Nephron (organoid): ENCODE data around the gene ATP9A.
A peak's percentile ranks its signal among the peaks of the same experiment; 100 is the strongest.
"Not testable (repeated sequence)": the region's sequence is repeated elsewhere in the genome, so short reads cannot be mapped to it uniquely, and the experiment has no call there.

Experiments
- H3K27ac Mint-ChIP-seq, 3 experiments: 2 replicates each; pipeline ENCODE4 v1.8.0; 2020; ENCODE audit warnings: mixed read lengths in 3 of 3, mild to moderate bottlenecking in 2 of 3, moderate library complexity in 1 of 3
- H3K27me3 Mint-ChIP-seq: 2 replicates; pipeline ENCODE4 v1.8.0; 2021; ENCODE audit warnings: low read depth, mild to moderate bottlenecking, moderate library complexity, mixed read lengths
- H3K36me3 Mint-ChIP-seq: 2 replicates; pipeline ENCODE4 v1.8.0; 2020; ENCODE audit warnings: low read depth, mixed read lengths
- H3K4me1 Mint-ChIP-seq: 2 replicates; pipeline ENCODE4 v1.8.0; 2020; ENCODE audit warnings: mixed read lengths
- H3K4me3 Mint-ChIP-seq, 3 experiments: 2 replicates each; pipeline ENCODE4 v1.8.0; 2020; ENCODE audit warnings: mild to moderate bottlenecking in 3 of 3, mixed read lengths in 3 of 3, moderate library complexity in 2 of 3
- H3K9me3 Mint-ChIP-seq: 2 replicates; pipeline ENCODE4 v1.8.0; 2020; ENCODE audit warnings: mixed read lengths
- TF ChIP-seq, protein P1 (sequence below), 3 experiments: fragments of 200-600 bp; sonication (generic); IDR thresholded peaks; one replicate each; pipeline ENCODE4 v1.5.0; 2021; ENCODE audit warnings: antibody characterized with exemption in 3 of 3; ENCODE audit not compliant: unreplicated experiment in 3 of 3

ATP9A gene

DNA sequence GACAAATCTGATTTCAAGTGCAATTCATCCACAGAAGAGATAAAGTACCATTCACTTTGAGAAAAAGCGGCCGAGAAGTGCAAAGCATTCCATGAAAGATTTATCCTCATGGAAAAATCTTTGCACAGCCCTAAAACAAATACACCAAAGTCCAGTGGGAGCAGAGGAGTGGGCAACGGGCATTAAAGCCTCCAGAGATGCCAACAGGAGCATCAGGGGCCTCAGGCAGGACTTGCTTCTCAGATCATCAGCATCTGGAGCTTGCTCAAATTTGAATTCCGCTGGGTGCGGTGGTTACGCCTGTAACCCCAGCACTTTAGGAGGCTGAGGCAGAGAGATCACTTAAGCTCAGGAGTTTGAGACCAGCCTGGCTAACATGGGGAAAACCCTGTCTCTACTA is 115.0 kb downstream of the ATP9A start:
- Mint-ChIP-seq H3K27ac (no peak overlapping the region), H3K4me1 (peaks cover 12% of the 10 kb centered on the region), H3K36me3 (peaks cover 36% of the 10 kb centered on the region), H3K9me3 (no peaks in the 10 kb centered on the region), H3K27me3 (no peaks in the 10 kb centered on the region), H3K4me3 (no peak overlapping the region)
- TF ChIP-seq, protein P1, sequence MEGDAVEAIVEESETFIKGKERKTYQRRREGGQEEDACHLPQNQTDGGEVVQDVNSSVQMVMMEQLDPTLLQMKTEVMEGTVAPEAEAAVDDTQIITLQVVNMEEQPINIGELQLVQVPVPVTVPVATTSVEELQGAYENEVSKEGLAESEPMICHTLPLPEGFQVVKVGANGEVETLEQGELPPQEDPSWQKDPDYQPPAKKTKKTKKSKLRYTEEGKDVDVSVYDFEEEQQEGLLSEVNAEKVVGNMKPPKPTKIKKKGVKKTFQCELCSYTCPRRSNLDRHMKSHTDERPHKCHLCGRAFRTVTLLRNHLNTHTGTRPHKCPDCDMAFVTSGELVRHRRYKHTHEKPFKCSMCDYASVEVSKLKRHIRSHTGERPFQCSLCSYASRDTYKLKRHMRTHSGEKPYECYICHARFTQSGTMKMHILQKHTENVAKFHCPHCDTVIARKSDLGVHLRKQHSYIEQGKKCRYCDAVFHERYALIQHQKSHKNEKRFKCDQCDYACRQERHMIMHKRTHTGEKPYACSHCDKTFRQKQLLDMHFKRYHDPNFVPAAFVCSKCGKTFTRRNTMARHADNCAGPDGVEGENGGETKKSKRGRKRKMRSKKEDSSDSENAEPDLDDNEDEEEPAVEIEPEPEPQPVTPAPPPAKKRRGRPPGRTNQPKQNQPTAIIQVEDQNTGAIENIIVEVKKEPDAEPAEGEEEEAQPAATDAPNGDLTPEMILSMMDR (IDR thresholded peaks at IDR 0.05; ENCODE audit: unreplicated experiment in 3 of 3): no peak

DNA sequence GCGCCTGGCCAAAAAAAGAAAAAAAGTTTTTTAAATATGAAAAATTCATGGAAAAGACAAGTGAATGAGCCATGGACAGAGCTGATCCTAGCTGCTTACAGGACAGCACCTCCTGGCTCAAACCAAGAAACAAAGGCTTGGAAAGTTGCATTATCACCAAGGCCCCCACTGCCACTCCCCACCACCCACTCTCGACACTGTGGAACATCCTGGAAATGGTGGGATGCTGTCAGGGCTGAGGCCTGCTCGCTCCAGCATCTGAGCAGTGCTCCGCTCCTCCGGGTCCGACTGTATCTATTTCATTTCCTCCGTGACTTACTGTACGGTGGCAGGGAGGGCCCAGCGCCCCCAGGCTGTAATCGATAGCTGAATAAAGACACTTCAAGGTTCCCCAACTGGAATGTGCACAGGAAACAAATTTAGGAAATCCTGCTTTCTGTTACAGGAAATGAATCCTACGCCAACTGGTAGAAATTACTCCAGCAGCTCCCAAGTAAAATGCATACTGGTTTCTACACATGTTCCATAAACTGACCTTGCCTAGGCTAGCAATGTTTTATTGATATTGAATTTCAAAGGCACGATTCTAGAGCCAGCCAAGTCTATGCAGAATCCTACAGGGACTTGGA is 116.2 kb downstream of the ATP9A start:
- Mint-ChIP-seq H3K27me3 (no peaks in the 10 kb centered on the region), H3K4me3 (no peak overlapping the region), H3K27ac (peak overlapping the region; percentile 80 to 92 (median 88)), H3K4me1 (peaks cover 12% of the 10 kb centered on the region), H3K36me3 (peaks cover 34% of the 10 kb centered on the region), H3K9me3 (no peaks in the 10 kb centered on the region)
- TF ChIP-seq, protein P1 (IDR thresholded peaks at IDR 0.05; ENCODE audit: unreplicated experiment in 3 of 3): no peak

DNA sequence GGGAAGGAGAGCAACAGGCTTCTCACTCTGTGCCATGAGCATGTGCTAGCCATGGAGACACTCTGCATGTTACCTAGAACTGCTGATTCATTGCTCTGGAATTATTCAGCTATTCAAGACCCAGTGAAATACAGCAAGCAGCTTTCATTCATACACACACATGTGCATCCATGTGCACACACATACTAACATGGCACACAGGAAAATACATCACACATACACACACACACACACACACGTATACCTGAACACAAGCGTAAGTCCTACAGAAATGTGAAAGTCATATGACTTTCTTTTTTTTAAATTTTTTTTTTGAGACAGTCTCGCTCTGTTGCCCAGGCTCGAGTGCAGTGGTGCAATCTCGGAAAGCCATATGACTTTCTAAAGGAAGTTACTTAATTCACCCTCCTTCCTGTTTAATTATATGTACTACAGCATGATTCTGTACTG is 117.5 kb downstream of the ATP9A start:
- Mint-ChIP-seq H3K27me3 (no peaks in the 10 kb centered on the region), H3K27ac (peak overlapping the region; percentile 38 to 63 (median 55)), H3K4me3 (no peak overlapping the region), H3K9me3 (no peaks in the 10 kb centered on the region), H3K4me1 (peaks cover 12% of the 10 kb centered on the region), H3K36me3 (peaks cover 25% of the 10 kb centered on the region)
- TF ChIP-seq, protein P1 (IDR thresholded peaks at IDR 0.05; ENCODE audit: unreplicated experiment in 3 of 3): no peak

DNA sequence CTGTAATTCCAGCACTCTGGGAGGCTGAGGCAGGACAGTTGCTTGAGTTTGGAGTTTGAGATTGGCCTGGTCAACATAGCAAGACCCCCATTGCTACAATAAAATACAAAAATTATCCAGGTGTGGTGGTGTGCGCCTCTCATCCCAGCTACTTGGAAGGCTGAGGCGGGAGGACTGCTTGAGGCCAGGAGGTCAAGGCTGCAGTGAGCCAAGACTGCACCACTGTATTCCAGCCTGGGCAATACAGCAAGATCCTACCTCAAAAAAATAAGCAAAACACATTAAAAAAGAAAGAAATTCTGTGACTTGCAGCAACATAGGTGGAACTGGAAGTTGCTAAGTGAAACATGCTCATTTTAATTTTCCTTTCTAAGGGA is 119.6 kb downstream of the ATP9A start:
- TF ChIP-seq, protein P1 (IDR thresholded peaks at IDR 0.05; ENCODE audit: unreplicated experiment in 3 of 3): no peak
- H3K27me3 Mint-ChIP-seq: no peaks in the 10 kb centered on the region
- H3K9me3 Mint-ChIP-seq: no peaks in the 10 kb centered on the region
- no peak overlapping the region for H3K4me3 Mint-ChIP-seq
- H3K4me1 Mint-ChIP-seq: peaks cover 12% of the 10 kb centered on the region
- peaks cover 12% of the 10 kb centered on the region for H3K36me3 Mint-ChIP-seq
- no peak overlapping the region for H3K27ac Mint-ChIP-seq

GRCh38 chr20:51647674-51648570 is 120.3 kb downstream of the ATP9A start:
- Mint-ChIP-seq H3K9me3 (no peaks in the 10 kb centered on the region), H3K27me3 (no peaks in the 10 kb centered on the region), H3K4me1 (peaks cover 17% of the 10 kb centered on the region), H3K27ac (peak overlapping the region in 1 of 3 experiments; percentile 49), H3K36me3 (peaks cover 12% of the 10 kb centered on the region), H3K4me3 (no peak overlapping the region)
- TF ChIP-seq, protein P1 (IDR thresholded peaks at IDR 0.05; ENCODE audit: unreplicated experiment in 3 of 3): no peak

DNA sequence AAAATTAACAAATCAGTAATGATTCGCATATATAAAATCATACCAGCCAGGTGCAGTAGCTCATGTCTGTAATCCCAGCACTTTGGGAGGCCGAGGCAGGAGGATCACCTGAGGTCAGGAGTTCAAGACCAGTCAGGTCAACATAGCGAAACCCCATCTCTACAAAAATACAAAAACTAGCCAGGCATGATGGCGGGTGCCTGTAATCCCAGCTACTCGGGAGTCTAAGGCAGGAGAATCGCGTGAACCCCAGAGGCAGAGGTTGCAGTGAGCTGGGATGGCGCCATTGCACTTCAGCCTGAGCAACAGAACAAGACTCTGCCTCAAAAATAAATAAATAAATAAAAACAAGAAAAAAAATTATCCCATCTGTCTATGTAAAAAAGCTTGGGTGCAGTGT is 124.4 kb downstream of the ATP9A start:
- H3K4me1 Mint-ChIP-seq, H3K4me3 Mint-ChIP-seq, H3K27me3 Mint-ChIP-seq, H3K9me3 Mint-ChIP-seq: not testable (repeated sequence)
- peak overlapping the region; percentile 31 to 58 (median 46) for H3K27ac Mint-ChIP-seq
- peaks cover 10% of the 10 kb centered on the region for H3K36me3 Mint-ChIP-seq
